ENCODE data around the gene AFAP1. TPM values are rescaled to one million over a fixed set of nuclear protein-coding genes. Genes with fewer than 3 reads are reported as not detected.

AFAP1 gene
- total RNA-seq, 1 donor from 2014 or later, result 6.8 TPM

DNA sequence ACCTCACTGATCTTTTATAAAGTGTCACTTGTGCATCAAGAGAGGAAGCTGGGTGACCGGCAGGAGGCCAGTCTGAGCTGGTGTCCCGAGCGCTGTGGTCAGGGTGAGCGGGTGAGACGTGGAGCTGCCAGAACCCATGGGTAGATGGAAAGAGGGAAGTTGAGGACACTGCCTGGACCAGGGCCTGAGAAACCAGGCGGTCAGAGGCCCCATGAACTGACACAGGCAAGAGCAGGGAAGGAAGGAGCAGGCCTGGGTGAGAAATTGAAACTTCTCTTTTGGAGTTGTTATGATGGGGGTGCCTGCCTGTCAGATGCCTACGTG is 192.6 kb downstream of the AFAP1 start:
- FAIRE-seq (no peak), DNase-seq (ENCODE audit: low read depth) (no peak)
- Histone ChIP-seq H3K27me3 (ENCODE audit: control insufficient read depth, insufficient read depth, low read length) (peaks cover 4% of the 10 kb centered on the region), H3K36me3 (ENCODE audit: control insufficient read depth, insufficient read depth, low read length) (no peaks in the 10 kb centered on the region), H3K4me3 (ENCODE audit: low read depth, low read length) (no peak overlapping the region)
- TF ChIP-seq, protein P1, sequence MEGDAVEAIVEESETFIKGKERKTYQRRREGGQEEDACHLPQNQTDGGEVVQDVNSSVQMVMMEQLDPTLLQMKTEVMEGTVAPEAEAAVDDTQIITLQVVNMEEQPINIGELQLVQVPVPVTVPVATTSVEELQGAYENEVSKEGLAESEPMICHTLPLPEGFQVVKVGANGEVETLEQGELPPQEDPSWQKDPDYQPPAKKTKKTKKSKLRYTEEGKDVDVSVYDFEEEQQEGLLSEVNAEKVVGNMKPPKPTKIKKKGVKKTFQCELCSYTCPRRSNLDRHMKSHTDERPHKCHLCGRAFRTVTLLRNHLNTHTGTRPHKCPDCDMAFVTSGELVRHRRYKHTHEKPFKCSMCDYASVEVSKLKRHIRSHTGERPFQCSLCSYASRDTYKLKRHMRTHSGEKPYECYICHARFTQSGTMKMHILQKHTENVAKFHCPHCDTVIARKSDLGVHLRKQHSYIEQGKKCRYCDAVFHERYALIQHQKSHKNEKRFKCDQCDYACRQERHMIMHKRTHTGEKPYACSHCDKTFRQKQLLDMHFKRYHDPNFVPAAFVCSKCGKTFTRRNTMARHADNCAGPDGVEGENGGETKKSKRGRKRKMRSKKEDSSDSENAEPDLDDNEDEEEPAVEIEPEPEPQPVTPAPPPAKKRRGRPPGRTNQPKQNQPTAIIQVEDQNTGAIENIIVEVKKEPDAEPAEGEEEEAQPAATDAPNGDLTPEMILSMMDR (IDR thresholded peaks at IDR 0.05; ENCODE audit: insufficient read depth, low read length, severe bottlenecking), result no peak

DNA sequence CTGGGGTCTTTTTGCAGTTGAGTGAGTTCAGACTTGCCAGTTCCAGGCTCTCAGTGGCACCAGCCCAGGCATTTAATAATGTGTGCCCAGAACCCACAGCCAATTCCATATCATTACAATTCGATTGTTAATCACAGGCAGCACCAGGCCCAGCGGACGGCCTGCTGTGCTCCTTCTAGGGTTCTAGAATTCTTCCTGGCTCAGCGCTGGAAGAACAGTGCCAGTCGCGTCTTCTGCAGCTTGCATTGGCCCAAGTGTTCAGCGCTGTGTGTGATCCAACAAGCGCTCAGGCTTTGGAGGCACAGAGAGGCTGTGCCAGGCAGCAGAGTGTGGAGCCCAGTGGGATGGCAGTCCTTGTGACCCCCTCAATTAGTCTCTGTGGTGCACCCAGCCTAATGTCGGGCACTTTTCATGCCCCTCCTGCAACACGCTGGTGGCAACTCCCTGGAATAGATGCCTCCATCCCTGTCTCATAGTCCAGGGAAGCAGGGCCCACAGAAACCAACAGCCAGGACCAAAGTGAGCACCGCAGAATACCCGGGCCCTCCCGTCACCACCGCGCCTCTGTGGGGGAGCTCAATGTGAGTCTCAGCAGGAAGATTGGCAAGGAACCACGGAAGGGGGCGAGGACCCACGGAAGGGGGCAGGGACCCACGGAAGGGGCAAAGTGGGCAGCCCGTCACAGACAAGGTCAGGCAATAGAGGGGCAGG is 193.2 kb downstream of the AFAP1 start:
- FAIRE-seq (no peak), DNase-seq (ENCODE audit: low read depth) (no peak)
- Histone ChIP-seq H3K4me3 (ENCODE audit: low read depth, low read length) (no peak overlapping the region), H3K27me3 (ENCODE audit: control insufficient read depth, insufficient read depth, low read length) (peaks cover 4% of the 10 kb centered on the region), H3K36me3 (ENCODE audit: control insufficient read depth, insufficient read depth, low read length) (no peaks in the 10 kb centered on the region)
- TF ChIP-seq, protein P1 (IDR thresholded peaks at IDR 0.05; ENCODE audit: insufficient read depth, low read length, severe bottlenecking), result no peak

DNA sequence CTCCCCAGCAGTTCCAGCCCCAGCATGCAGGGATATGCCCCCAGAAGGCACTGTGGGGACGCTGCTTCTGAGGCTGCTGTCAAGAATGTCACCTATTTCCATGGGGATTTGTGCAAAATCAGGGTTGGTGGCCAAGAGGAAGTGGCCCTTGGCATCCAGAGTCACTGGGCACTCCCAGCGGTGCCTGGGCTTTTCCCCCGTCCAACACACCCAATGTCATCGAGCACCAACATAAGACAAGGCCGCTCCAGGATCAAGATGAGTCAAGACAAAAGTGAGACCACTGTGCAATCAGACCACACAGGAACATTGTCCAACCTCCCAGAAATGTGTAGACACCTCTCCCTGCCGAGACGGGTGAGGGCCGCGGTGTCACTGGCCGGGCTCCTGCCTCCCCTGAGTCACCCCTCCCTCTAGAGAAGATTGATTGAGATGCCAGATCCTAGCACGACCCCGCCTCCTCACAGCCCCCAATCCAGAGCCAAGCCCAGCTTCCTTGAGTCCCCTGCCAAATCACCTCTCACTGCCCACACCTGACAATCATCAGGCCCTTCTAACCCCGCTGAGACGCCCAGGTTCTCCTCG is 194.3 kb downstream of the AFAP1 start:
- TF ChIP-seq, protein P1 (IDR thresholded peaks at IDR 0.05; ENCODE audit: insufficient read depth, low read length, severe bottlenecking), result no peak
- FAIRE-seq (no peak), DNase-seq (ENCODE audit: low read depth) (no peak)
- Histone ChIP-seq H3K36me3 (ENCODE audit: control insufficient read depth, insufficient read depth, low read length) (no peaks in the 10 kb centered on the region), H3K4me3 (ENCODE audit: low read depth, low read length) (no peak overlapping the region), H3K27me3 (ENCODE audit: control insufficient read depth, insufficient read depth, low read length) (peaks cover 4% of the 10 kb centered on the region)

DNA sequence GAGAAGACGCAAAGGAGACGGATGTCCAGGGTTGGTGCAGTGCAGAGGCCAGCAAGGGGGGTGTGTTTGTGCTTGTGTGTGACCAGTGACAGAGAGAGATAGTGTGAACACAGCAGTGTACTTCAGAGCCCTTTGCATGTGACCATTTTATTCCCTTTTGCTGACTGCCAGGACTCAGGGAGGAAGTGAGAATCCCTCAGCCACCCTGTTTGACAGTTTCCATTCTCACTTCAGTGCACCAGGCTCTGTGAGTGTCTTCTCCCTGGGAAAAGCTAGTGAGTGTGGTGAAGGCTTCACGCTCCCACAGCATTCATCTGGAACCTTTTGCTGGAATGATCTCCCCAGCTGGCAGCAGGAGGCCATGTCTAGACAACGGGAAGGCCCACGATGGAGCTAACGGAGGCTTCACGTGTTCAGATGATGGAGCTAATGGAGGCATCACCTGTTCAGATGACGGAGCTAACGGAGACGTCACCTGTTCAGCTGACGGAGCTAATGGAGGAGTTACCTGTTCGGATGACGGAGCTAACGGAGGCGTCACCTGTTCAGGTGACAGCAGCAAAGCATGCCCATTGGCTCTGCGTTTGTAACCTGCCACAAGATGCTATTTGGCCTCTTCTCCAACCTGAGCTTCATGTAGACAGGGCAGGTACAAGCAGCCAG is 195.4 kb downstream of the AFAP1 start:
- H3K36me3 ChIP-seq (ENCODE audit: control insufficient read depth, insufficient read depth, low read length), result no peaks in the 10 kb centered on the region
- peaks cover 4% of the 10 kb centered on the region for H3K27me3 ChIP-seq (ENCODE audit: control insufficient read depth, insufficient read depth, low read length)
- DNase-seq (ENCODE audit: low read depth), result no peak
- H3K4me3 ChIP-seq (ENCODE audit: low read depth, low read length), result no peak overlapping the region
- FAIRE-seq, result peak; percentile 85
- TF ChIP-seq, protein P1 (IDR thresholded peaks at IDR 0.05; ENCODE audit: insufficient read depth, low read length, severe bottlenecking), result no peak

DNA sequence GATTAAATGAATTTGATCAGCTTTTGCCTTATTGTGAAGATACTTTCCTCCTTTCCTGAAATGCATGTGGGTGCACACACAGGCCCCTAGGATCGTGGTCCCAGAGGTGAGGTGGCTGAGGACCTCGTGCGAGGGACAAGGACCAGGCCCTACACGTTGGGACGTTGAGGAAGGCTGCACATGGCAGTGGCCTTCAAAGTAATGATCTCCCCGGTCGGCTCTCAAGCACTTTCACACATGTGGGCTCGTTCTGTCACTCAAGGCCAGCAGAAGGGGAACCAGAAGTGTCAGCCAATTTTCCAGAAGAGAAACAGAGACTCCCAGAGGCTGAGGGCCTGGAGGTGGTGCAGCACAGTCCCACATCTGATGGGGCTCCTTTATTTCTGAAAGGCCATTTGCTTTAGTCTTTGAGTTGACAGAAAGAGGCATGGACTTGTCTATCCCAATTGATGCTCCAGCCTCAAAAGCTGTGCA is 196.8 kb downstream of the AFAP1 start:
- peaks cover 2% of the 10 kb centered on the region for H3K27me3 ChIP-seq (ENCODE audit: control insufficient read depth, insufficient read depth, low read length)
- DNase-seq (ENCODE audit: low read depth), result no peak
- FAIRE-seq, result peak; percentile 7
- TF ChIP-seq, protein P1 (IDR thresholded peaks at IDR 0.05; ENCODE audit: insufficient read depth, low read length, severe bottlenecking), result no peak
- H3K4me3 ChIP-seq (ENCODE audit: low read depth, low read length), result no peak overlapping the region
- no peaks in the 10 kb centered on the region for H3K36me3 ChIP-seq (ENCODE audit: control insufficient read depth, insufficient read depth, low read length)

Data from bronchial epithelial cell (primary cell).